NB4 (cell line): ENCODE data around the gene NUP214.
"Not testable (repeated sequence)": the region's sequence is repeated elsewhere in the genome, so short reads cannot be mapped to it uniquely, and the experiment has no call there.

Source experiments
- DNase-seq: peaks from one replicate; pipeline ENCODE4 v3.0.0; 2010; ENCODE audit warnings: low read depth
- H3K4me3 ChIP-seq: one replicate; pipeline ENCODE4 v1.5.1; 2011; ENCODE audit warnings: mild to moderate bottlenecking, low read depth, low read length, moderate library complexity
- MYC ChIP-seq: IDR thresholded peaks from 2 replicates; pipeline ENCODE4 v1.6.1; 2011; ENCODE audit warnings: low read depth, low read length
- POLR2A ChIP-seq: IDR thresholded peaks from 2 replicates; pipeline ENCODE4 v1.6.1; 2011; ENCODE audit warnings: mild to moderate bottlenecking; ENCODE audit not compliant: insufficient read length; ENCODE audit errors: extremely low read depth
- TF ChIP-seq, protein P1 (sequence below): IDR thresholded peaks from one replicate; pipeline ENCODE4 v1.5.1; 2012; ENCODE audit warnings: low read depth, low read length
- TF ChIP-seq, protein P2 (sequence below): IDR thresholded peaks from 2 replicates; pipeline ENCODE4 v1.6.1; 2011; ENCODE audit warnings: low read depth, low read length

The NUP214 gene

GRCh38 chr9:131112374-131113154 is 12.8 kb upstream of the NUP214 start:
- TF ChIP-seq MYC = no peak
- TF ChIP-seq POLR2A = no peak
- TF ChIP-seq, protein P1, sequence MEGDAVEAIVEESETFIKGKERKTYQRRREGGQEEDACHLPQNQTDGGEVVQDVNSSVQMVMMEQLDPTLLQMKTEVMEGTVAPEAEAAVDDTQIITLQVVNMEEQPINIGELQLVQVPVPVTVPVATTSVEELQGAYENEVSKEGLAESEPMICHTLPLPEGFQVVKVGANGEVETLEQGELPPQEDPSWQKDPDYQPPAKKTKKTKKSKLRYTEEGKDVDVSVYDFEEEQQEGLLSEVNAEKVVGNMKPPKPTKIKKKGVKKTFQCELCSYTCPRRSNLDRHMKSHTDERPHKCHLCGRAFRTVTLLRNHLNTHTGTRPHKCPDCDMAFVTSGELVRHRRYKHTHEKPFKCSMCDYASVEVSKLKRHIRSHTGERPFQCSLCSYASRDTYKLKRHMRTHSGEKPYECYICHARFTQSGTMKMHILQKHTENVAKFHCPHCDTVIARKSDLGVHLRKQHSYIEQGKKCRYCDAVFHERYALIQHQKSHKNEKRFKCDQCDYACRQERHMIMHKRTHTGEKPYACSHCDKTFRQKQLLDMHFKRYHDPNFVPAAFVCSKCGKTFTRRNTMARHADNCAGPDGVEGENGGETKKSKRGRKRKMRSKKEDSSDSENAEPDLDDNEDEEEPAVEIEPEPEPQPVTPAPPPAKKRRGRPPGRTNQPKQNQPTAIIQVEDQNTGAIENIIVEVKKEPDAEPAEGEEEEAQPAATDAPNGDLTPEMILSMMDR = no peak
- TF ChIP-seq, protein P2, sequence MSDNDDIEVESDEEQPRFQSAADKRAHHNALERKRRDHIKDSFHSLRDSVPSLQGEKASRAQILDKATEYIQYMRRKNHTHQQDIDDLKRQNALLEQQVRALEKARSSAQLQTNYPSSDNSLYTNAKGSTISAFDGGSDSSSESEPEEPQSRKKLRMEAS = no peak
- no peak overlapping the region for H3K4me3 ChIP-seq

DNA sequence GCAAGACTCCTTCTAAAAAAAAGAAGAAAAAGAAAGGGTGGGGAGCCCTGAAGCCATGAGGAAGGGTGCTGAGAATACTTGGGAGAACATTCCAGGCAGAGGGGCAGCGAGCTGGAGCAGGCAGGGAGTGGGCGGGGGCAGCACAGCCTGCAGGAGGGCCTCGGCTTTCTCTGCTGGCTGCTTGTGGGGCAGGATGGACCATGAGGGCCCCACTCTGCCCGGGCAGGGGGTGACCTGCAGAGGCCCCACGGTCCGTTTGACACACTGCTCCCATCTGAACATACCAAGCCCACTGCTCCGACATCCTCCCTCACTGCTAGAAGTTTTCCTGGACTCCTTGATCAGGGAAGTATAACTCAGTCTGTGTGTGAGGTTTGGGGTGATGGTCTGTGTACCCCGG is 11.7 kb upstream of the NUP214 start:
- TF ChIP-seq, protein P2 = no peak
- TF ChIP-seq POLR2A = no peak
- DNase-seq = no peak
- H3K4me3 ChIP-seq = no peak overlapping the region

More at GRCh38 chr9:131112374-131113154, 12.8 kb upstream of the NUP214 start:
- DNase-seq = no peak

GRCh38 chr9:131114084-131114535 is 11.3 kb upstream of the NUP214 start:
- no peak for DNase-seq
- TF ChIP-seq, protein P1 = no peak
- TF ChIP-seq POLR2A (no peak), MYC (no peak)
- TF ChIP-seq, protein P2 = no peak
- no peak overlapping the region for H3K4me3 ChIP-seq

GRCh38 chr9:131115360-131115742 is 10.0 kb upstream of the NUP214 start:
- H3K4me3 ChIP-seq, DNase-seq: not testable (repeated sequence)

DNA sequence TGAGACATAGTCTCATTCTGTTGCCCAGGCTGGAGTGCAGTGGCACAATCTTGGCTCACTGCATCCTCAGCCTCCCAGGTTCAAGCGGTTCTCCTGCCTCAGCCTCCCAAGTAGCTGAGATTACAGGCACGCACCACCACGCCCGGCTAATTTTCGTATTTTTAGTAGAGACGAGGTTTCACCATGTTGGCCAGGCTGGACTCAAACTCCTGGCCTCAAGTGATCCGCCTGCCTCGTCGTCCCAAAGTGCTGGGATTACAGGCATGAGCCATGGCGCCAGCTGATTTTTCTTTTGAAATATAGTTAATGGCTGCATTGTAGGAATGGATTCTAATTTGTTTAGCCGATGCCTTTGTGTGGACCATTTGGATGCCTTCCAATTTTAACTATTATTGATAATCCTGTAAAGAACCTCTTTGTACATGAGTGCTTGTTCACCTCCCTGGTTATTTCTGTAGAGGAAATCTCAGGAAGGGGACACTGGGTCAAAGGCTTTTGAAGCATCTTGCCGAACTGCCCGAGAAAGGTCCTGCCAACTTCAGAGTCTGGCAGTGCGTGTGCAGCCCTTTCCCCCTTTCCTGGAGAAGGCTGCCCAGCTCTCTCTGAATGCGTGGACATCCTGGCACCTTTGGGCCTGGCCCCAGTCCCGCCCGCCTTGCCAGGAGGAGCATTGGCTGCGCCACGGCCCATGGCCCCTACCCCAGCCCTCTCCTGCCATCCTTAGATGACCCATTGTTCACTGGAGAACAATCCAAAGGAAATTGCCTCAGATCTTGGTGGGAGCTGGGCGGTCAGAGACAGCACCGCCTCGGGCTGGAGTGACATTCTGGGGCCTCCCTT is 8.9 kb upstream of the NUP214 start:
- DNase-seq = no peak
- H3K4me3 ChIP-seq = no peak overlapping the region
- TF ChIP-seq MYC (no peak), POLR2A (no peak)
- TF ChIP-seq, protein P1 = no peak
- TF ChIP-seq, protein P2 = no peak

DNA sequence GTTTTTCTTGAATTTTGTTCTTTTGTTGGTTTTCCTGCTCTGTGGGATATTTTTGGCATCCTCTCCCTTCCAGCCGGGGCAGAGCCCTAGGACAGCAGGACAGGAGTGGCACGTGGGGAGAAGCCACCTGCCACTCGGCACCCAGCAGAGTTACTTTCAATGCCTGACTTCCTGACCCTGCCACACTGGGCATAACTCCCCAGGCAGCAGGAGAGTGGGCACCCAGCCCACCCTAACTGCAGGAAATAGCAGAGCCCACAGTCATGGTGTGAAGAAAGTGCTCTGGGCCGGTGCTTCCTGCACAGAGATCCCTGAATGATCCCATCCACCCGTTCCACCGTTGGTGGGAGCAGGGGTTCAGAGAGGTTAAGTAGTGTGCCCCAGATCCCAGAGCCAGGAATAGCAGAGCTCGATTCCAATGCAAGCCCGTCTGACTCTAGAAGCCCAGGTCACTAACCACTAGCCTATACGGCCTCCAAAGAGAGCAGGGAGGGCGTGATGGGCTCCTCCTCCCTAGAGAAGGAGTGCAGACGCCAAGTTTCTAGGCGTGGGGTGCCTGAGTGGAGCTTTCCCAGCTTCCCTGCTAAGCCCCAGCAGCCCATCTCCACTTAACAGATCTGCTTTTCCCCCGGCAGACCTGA is 8.1 kb upstream of the NUP214 start:
- no peak overlapping the region for H3K4me3 ChIP-seq
- no peak for TF ChIP-seq POLR2A
- TF ChIP-seq, protein P2 = no peak
- TF ChIP-seq, protein P1 = no peak
- no peak for TF ChIP-seq MYC
- DNase-seq = no peak
